CD4-positive, CD25-positive, alpha-beta regulatory T cell (primary cell): ENCODE measurements around the gene POTEG. TPM values are rescaled to one million over a fixed set of nuclear protein-coding genes. Genes with fewer than 3 reads are reported as not detected.
"Not testable (repeated sequence)": the region's sequence is repeated elsewhere in the genome, so short reads cannot be mapped to it uniquely, and the experiment has no call there.

Experiments
- ATAC-seq, 2 donors: fragments of 150-1000 bp; cut with Tn5 transposase; one replicate each; pipeline ENCODE4 v1.10.0; 2021; ENCODE audit warnings: low read depth in 2 of 2, moderate number of reproducible peaks in 2 of 2, moderate library complexity in 1 of 2
- DNase-seq, 3 donors: peaks; one replicate each; pipeline versions ENCODE4 v3.0.0 to v3.0.0-alpha.2; 2012 to 2022; ENCODE audit warnings: mixed read lengths in 1 of 3
- H3K27ac ChIP-seq: one replicate; pipeline ENCODE4 v1.7.0; 2013; ENCODE audit warnings: mild to moderate bottlenecking, low read length; ENCODE audit not compliant: insufficient read depth, poor library complexity, severe bottlenecking
- H3K27me3 ChIP-seq: one replicate; pipeline ENCODE4 v1.7.0; 2013; ENCODE audit warnings: low read length; ENCODE audit not compliant: control insufficient read depth, insufficient read depth
- H3K36me3 ChIP-seq: one replicate; pipeline ENCODE4 v1.7.0; 2013; ENCODE audit warnings: mild to moderate bottlenecking, low read length, moderate library complexity; ENCODE audit not compliant: control insufficient read depth, insufficient read depth
- H3K4me1 ChIP-seq: 2 replicates; pipeline ENCODE4 v1.7.0; 2013; ENCODE audit warnings: mild to moderate bottlenecking, low read length; ENCODE audit not compliant: insufficient read depth, control insufficient read depth, poor library complexity, severe bottlenecking
- H3K4me3 ChIP-seq: one replicate; pipeline ENCODE4 v1.7.0; 2013; ENCODE audit warnings: low read depth, mild to moderate bottlenecking, low read length, moderate library complexity
- H3K9me3 ChIP-seq, 2 experiments: 1 replicate in 1 of 2; 2 replicates in 1 of 2; pipeline ENCODE4 v1.7.0; 2013; ENCODE audit warnings: low read length in 2 of 2, mild to moderate bottlenecking in 1 of 2, moderate library complexity in 1 of 2; ENCODE audit not compliant: control insufficient read depth in 2 of 2
- H3K27ac Mint-ChIP-seq, 3 donors: one replicate each; pipeline ENCODE4 v1.8.0; 2020 to 2022; ENCODE audit warnings: mild to moderate bottlenecking in 3 of 3, mixed read lengths in 3 of 3, moderate library complexity in 2 of 3
- H3K27me3 Mint-ChIP-seq: one replicate; pipeline ENCODE4 v1.8.0; 2022; ENCODE audit warnings: mild to moderate bottlenecking, mixed read lengths
- H3K36me3 Mint-ChIP-seq: one replicate; pipeline ENCODE4 v1.8.0; 2020; ENCODE audit warnings: mixed read lengths
- H3K4me1 Mint-ChIP-seq, 4 donors: one replicate each; pipeline ENCODE4 v1.8.0; 2020 to 2022; ENCODE audit warnings: mixed read lengths in 4 of 4, mild to moderate bottlenecking in 1 of 4
- H3K4me3 Mint-ChIP-seq, 4 donors: one replicate each; pipeline ENCODE4 v1.8.0; 2020 to 2022; ENCODE audit warnings: mild to moderate bottlenecking in 4 of 4, mixed read lengths in 4 of 4, moderate library complexity in 3 of 4
- H3K9me3 Mint-ChIP-seq, 7 donors: one replicate each; pipeline ENCODE4 v1.8.0; 2020 to 2022; ENCODE audit warnings: mixed read lengths in 7 of 7, mild to moderate bottlenecking in 3 of 7, moderate library complexity in 2 of 7
- polyA plus RNA-seq, 4 donors: library from polyadenylated mRNA; unstranded; fragments of 300-500 nt; fragmentation: Illumina TruSeq; gene quantifications; one replicate each; pipeline ENCODE4 v1.2.3, GENCODE V29; 2021
- total RNA-seq: library from RNA; stranded (reverse); gene quantifications from one replicate; pipeline ENCODE4 v1.2.3, GENCODE V29; 2022

Gene POTEG
- total and polyA plus RNA-seq, 5 donors from 2014 or later = not detected

- not testable (repeated sequence) for H3K4me1 ChIP-seq, DNase-seq, ATAC-seq, H3K4me3 ChIP-seq, H3K4me3 Mint-ChIP-seq, H3K27me3 ChIP-seq, H3K4me1 Mint-ChIP-seq, H3K27ac Mint-ChIP-seq, H3K36me3 ChIP-seq, H3K36me3 Mint-ChIP-seq, H3K27ac ChIP-seq, H3K9me3 ChIP-seq, H3K9me3 Mint-ChIP-seq, H3K27me3 Mint-ChIP-seq
These were observed 62.4 kb downstream of the POTEG start for GRCh38 chr14:19371767-19372166.

- H3K4me3 Mint-ChIP-seq, H3K27me3 ChIP-seq, H3K27me3 Mint-ChIP-seq, H3K36me3 ChIP-seq, ATAC-seq, H3K27ac Mint-ChIP-seq, H3K9me3 Mint-ChIP-seq, H3K4me3 ChIP-seq, DNase-seq, H3K4me1 Mint-ChIP-seq, H3K9me3 ChIP-seq, H3K36me3 Mint-ChIP-seq, H3K4me1 ChIP-seq, H3K27ac ChIP-seq: not testable (repeated sequence)
These were observed 71.3 kb downstream of the POTEG start for GRCh38 chr14:19362803-19363202.

GRCh38 chr14:19362323-19362722, 71.8 kb downstream of the POTEG start:
- not testable (repeated sequence) for H3K36me3 Mint-ChIP-seq, H3K4me1 ChIP-seq, H3K4me3 ChIP-seq, H3K9me3 ChIP-seq, H3K27ac Mint-ChIP-seq, H3K36me3 ChIP-seq, H3K27me3 Mint-ChIP-seq, DNase-seq, H3K9me3 Mint-ChIP-seq, H3K27ac ChIP-seq, H3K4me1 Mint-ChIP-seq, ATAC-seq, H3K27me3 ChIP-seq, H3K4me3 Mint-ChIP-seq

- H3K27ac ChIP-seq, H3K27me3 ChIP-seq, H3K27ac Mint-ChIP-seq, H3K4me3 Mint-ChIP-seq, H3K4me3 ChIP-seq, H3K36me3 ChIP-seq, ATAC-seq, H3K9me3 ChIP-seq, H3K9me3 Mint-ChIP-seq, H3K4me1 ChIP-seq, DNase-seq, H3K36me3 Mint-ChIP-seq, H3K27me3 Mint-ChIP-seq, H3K4me1 Mint-ChIP-seq: not testable (repeated sequence)
These were observed 72.4 kb downstream of the POTEG start for GRCh38 chr14:19361636-19362253.

GRCh38 chr14:19360937-19361635, 73.1 kb downstream of the POTEG start:
- H3K4me1 Mint-ChIP-seq, DNase-seq, H3K27ac ChIP-seq, H3K27me3 ChIP-seq, H3K9me3 Mint-ChIP-seq, H3K27me3 Mint-ChIP-seq, H3K9me3 ChIP-seq, H3K4me1 ChIP-seq, H3K4me3 Mint-ChIP-seq, H3K36me3 Mint-ChIP-seq, H3K4me3 ChIP-seq, H3K36me3 ChIP-seq, H3K27ac Mint-ChIP-seq: not testable (repeated sequence)
- ATAC-seq = peak in 1 of 2 donors; percentile 24
